Uterus (tissue), 4 donors: ENCODE measurements around the gene KCNQ1OT1. TPM values are rescaled to one million over a fixed set of nuclear protein-coding genes. Genes with fewer than 3 reads are reported as not detected.

Source experiments
- DNase-seq, 2 donors: peaks; one replicate each; pipeline ENCODE4 v3.0.0-alpha.2; 2019 to 2020
- H3K27ac ChIP-seq, 2 donors: fragments of 200-600 bp; sonication (generic); 1 replicate in 1 of 2; 2 replicates in 1 of 2; pipeline ENCODE4 v1.5.1; 2016 to 2018
- H3K27me3 ChIP-seq, 2 donors: fragments of 200-600 bp; sonication (generic); one replicate each; pipeline ENCODE4 v1.5.1; 2018 to 2019; ENCODE audit warnings: control low read depth in 1 of 2
- H3K36me3 ChIP-seq, 2 donors: fragments of 200-600 bp; sonication (generic); one replicate each; pipeline ENCODE4 v1.5.1; 2019; ENCODE audit warnings: control low read depth in 1 of 2
- H3K4me1 ChIP-seq, 2 donors: fragments of 200-600 bp; sonication (generic); one replicate each; pipeline ENCODE4 v1.5.1; 2018 to 2019; ENCODE audit warnings: control low read depth in 1 of 2
- H3K4me3 ChIP-seq, 2 donors: fragments of 200-600 bp; sonication (generic); 1 replicate in 1 of 2; 2 replicates in 1 of 2; pipeline ENCODE4 v1.5.1; 2018 to 2019; ENCODE audit warnings: mild to moderate bottlenecking in 1 of 2
- H3K9me3 ChIP-seq, 2 donors: fragments of 200-600 bp; sonication (generic); one replicate each; pipeline ENCODE4 v1.5.1; 2019; ENCODE audit warnings: control low read depth in 1 of 2
- CTCF ChIP-seq, 4 experiments: fragments of 200-600 bp in 2 of 4; fragments of 450-650 bp in 2 of 4; sonication (generic) in 2 of 4; IDR thresholded peaks; one replicate each; pipeline ENCODE4 v1.5.1; 2016 to 2019; ENCODE audit warnings: antibody characterized with exemption in 4 of 4, mild to moderate bottlenecking in 2 of 4, moderate library complexity in 1 of 4
- POLR2A ChIP-seq, 2 donors: fragments of 450-650 bp; IDR thresholded peaks; one replicate each; pipeline ENCODE4 v1.6.1; 2016; ENCODE audit warnings: antibody characterized with exemption in 2 of 2, mild to moderate bottlenecking in 1 of 2, moderate library complexity in 1 of 2
- intact Hi-C: fragments of 100-400 bp; cut with DNase I; formaldehyde crosslinking; loops from one replicate; pipeline ENCODE4 v1.15.1; 2023; ENCODE audit warnings: low total_unique reads
- small RNA-seq: library from RNA; depleted of rRNA; stranded (forward); fragments of <200 nt; gene quantifications from one replicate; pipeline ENCODE3, GENCODE V24; 2016
- total RNA-seq, 4 donors: library from RNA; depleted of rRNA in 3 of 4; stranded (reverse); fragments of >200 nt in 3 of 4; gene quantifications; one replicate each; pipeline versions ENCODE4 v1.1.0 to v1.2.4, GENCODE V29; 2014 to 2023
- donor health status: DM: yes; HTN: yes; CAD: no.

KCNQ1OT1 gene
- total RNA-seq, 4 donors from 2014 or later: 2.6 to 19.4 (median 10.9) TPM

DNA sequence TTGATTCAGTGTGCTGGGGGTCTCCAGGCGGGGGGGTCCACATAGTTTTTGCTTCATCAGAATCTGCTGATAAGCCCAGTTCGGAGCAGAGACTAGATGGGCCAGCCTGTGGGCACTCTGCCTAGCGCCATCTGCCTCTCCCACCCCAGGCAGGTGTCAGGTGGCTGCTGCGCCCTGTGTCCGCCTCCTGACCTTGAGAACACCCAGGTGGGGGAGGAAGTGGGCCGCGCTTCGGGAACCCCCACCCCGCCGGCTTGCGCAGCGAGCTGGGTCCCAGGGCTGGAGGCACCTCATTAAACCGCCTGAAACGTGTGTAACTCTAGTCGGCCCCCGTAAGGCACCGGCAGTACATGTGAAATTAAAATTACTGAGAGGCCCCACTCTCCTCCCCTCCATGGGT, 141.4 kb downstream of the KCNQ1OT1 start:
- no peak overlapping the region for H3K27ac ChIP-seq
- H3K4me1 ChIP-seq: no peaks in the 10 kb centered on the region
- no peaks in the 10 kb centered on the region for H3K27me3 ChIP-seq
- DNase-seq: no peak
- no peaks in the 10 kb centered on the region for H3K9me3 ChIP-seq
- TF ChIP-seq POLR2A (IDR thresholded peaks at IDR 0.05) (no peak), CTCF (IDR thresholded peaks at IDR 0.05) (no peak)
- intact Hi-C loops: no loop called here
- H3K4me3 ChIP-seq: no peak overlapping the region
- H3K36me3 ChIP-seq: no peaks in the 10 kb centered on the region

Small RNA genes lying within 50 kb of the gene (small RNA-seq; reads per million reads assigned to genes)
- gene RF01947 (not detected), gene RF01948 (not detected), gene RF01950 (not detected)

Other genes with a start within 250 kb of the KCNQ1OT1 start
- 100 to 1,000 TPM in 1 of 4 donors, 10 to 100 TPM in 3; 42.0 to 213 (median 71.7) TPM for gene CDKN1C, start 185.8 kb upstream of the KCNQ1OT1 start, total RNA-seq
- 1 to 10 TPM in 1 of 4 donors, not detected in 3; 5.2 TPM for gene PHLDA2, start 229.4 kb upstream of the KCNQ1OT1 start, total RNA-seq